ENCODE measurements around the gene CHGA.

CHGA gene

GRCh38 chr14:92914087-92914656 is 8.8 kb upstream of the CHGA start:
- Histone ChIP-seq H3K27ac (no peak overlapping the region), H3K79me2 (no peaks in the 10 kb centered on the region), H3K9me3 (ENCODE audit: control insufficient read depth, low read length) (no peaks in the 10 kb centered on the region), H3K36me3 (ENCODE audit: control insufficient read depth, insufficient read depth, low read length) (no peaks in the 10 kb centered on the region), H3K9ac (no peak overlapping the region), H3K4me2 (ENCODE audit: low read length) (no peak overlapping the region), H3K4me3 (ENCODE audit: low read depth, low read length) (no peak overlapping the region), H2AFZ (no peak overlapping the region), H3K4me1 (no peaks in the 10 kb centered on the region), H3K27me3 (ENCODE audit: control insufficient read depth, insufficient read depth, low read length) (no peaks in the 10 kb centered on the region)
- TF ChIP-seq CTCF (IDR thresholded peaks at IDR 0.05), result no peak

DNA sequence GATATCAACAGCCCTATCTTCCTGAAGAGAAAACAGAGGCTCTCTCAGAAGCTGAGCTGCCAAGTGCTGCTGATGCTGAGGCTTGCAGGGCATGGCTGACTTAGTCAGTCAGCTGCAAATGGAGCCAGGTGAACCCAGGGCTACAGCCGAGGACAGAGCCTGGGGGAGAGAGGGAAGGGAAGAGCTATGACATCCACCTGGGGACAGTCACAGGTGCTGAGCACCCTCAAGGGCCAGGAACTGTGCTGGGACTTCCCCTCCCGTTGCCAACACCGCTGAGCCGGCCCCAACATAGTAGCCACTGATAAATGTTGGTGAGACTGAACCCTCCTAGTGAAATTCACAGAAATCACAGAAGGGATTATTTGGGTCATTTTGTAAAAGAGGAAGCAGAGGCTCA is 6.7 kb upstream of the CHGA start:
- Histone ChIP-seq H3K27me3 (ENCODE audit: control insufficient read depth, insufficient read depth, low read length) (no peaks in the 10 kb centered on the region), H3K9ac (no peak overlapping the region), H3K4me3 (ENCODE audit: low read depth, low read length) (no peak overlapping the region), H3K36me3 (ENCODE audit: control insufficient read depth, insufficient read depth, low read length) (no peaks in the 10 kb centered on the region), H3K79me2 (no peaks in the 10 kb centered on the region), H3K4me1 (no peaks in the 10 kb centered on the region), H3K9me3 (ENCODE audit: control insufficient read depth, low read length) (no peaks in the 10 kb centered on the region), H2AFZ (no peak overlapping the region), H3K27ac (no peak overlapping the region), H3K4me2 (ENCODE audit: low read length) (no peak overlapping the region)
- no peak for TF ChIP-seq CTCF (IDR thresholded peaks at IDR 0.05)

DNA sequence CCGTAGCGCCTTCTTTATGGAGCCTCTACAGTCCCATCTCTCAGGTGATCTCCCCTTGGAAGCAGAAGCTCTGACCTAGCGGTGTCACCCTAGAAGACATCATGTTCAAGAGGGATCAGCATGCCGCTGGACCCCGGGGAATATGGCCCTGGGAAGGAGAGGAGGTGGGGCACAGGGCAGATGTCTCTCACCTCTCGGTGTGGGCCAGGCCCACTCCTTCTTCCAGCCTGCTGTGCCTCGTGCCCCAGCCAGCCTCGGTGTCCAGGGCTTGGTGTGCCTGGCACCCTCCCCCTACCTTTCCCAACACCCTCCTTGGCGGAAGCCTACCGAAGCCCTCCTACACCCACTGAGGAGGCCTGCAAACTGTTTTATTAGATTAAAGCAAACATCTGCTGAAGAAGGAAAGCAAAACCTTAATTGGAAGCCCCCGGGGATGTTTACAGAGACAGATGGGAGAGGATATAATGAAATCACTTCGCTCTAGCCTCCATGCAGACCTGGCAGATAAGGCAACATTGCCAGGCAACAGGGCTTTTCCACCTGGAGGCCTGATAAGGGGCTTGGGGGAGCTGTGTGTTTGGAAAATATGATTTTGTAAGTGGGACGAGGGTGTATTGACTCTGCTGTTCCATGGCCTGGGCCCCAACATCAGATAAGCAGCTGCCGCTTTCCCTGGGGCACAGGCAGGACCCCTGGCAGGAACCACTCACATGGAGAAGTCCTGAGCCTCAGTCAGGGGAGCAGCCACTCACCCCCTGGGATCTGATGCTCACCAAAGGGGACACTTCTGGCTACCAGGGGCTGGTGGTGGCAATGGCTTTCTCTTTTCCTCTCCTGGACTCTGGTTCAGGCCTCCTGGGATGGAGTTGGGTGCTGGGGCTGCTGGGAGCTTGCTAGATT is 5.7 kb upstream of the CHGA start:
- peaks cover 8% of the 10 kb centered on the region for H3K4me1 ChIP-seq
- H3K9ac ChIP-seq, result no peak overlapping the region
- H3K9me3 ChIP-seq (ENCODE audit: control insufficient read depth, low read length), result no peaks in the 10 kb centered on the region
- H3K4me3 ChIP-seq (ENCODE audit: low read depth, low read length), result no peak overlapping the region
- no peaks in the 10 kb centered on the region for H3K36me3 ChIP-seq (ENCODE audit: control insufficient read depth, insufficient read depth, low read length)
- no peak overlapping the region for H2AFZ ChIP-seq
- H3K27ac ChIP-seq, result no peak overlapping the region
- TF ChIP-seq CTCF (IDR thresholded peaks at IDR 0.05), result no peak
- no peak overlapping the region for H3K4me2 ChIP-seq (ENCODE audit: low read length)
- no peaks in the 10 kb centered on the region for H3K27me3 ChIP-seq (ENCODE audit: control insufficient read depth, insufficient read depth, low read length)
- H3K79me2 ChIP-seq, result no peaks in the 10 kb centered on the region

- Histone ChIP-seq H3K36me3 (ENCODE audit: control insufficient read depth, insufficient read depth, low read length) (no peaks in the 10 kb centered on the region), H3K4me1 (peaks cover 10% of the 10 kb centered on the region), H3K27me3 (ENCODE audit: control insufficient read depth, insufficient read depth, low read length) (no peaks in the 10 kb centered on the region), H3K9me3 (ENCODE audit: control insufficient read depth, low read length) (no peaks in the 10 kb centered on the region), H2AFZ (no peak overlapping the region), H3K4me3 (ENCODE audit: low read depth, low read length) (no peak overlapping the region), H3K79me2 (no peaks in the 10 kb centered on the region), H3K4me2 (ENCODE audit: low read length) (no peak overlapping the region), H3K9ac (no peak overlapping the region), H3K27ac (no peak overlapping the region)
- TF ChIP-seq CTCF (IDR thresholded peaks at IDR 0.05), result no peak
These were observed 5.0 kb upstream of the CHGA start for GRCh38 chr14:92917956-92918355.

All from parathyroid adenoma (tissue), 2 donors.